ENCODE data around the gene CCNA1.

The CCNA1 gene

DNA sequence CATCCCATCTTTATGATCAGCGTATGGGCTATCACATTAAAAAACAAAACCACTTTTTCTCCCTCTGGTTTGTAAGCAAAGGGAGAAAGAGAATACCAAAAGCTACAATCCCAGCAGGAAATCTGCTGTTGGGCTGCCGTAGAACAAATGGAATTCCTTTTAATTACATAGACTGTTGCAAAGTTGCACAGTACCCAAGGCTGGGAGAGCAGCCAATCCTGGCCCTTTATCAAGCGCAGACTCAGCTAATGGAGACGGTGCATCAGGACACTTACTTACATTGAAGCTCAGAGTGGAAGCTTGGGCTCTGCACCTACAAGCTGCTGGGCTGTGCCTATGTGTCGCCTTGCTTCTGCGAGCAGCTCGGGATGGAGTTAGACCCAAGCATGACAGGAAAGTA is 15.2 kb downstream of the CCNA1 start:
- no peak overlapping the region for H2AFZ ChIP-seq (ENCODE audit: low read length)
- no peak overlapping the region for H3K9ac ChIP-seq (ENCODE audit: low read depth, low read length, poor library complexity, severe bottlenecking)
- no peaks in the 10 kb centered on the region; the same call in 1 of the 2 replicates for H3F3A ChIP-seq (ENCODE audit: low read depth)
- H3K4me2 ChIP-seq (ENCODE audit: low read depth, low read length, poor library complexity, severe bottlenecking): peak overlapping the region; percentile 7
- no peaks in the 10 kb centered on the region for H3K79me2 ChIP-seq (ENCODE audit: insufficient read depth, low read length)
- no peaks in the 10 kb centered on the region for H4K20me1 ChIP-seq (ENCODE audit: insufficient read depth, low read length, poor library complexity, severe bottlenecking)
- TF ChIP-seq EZH2phosphoT487 (IDR thresholded peaks at IDR 0.05; ENCODE audit: borderline replicate concordance): no peak
- TF ChIP-seq, protein P1, sequence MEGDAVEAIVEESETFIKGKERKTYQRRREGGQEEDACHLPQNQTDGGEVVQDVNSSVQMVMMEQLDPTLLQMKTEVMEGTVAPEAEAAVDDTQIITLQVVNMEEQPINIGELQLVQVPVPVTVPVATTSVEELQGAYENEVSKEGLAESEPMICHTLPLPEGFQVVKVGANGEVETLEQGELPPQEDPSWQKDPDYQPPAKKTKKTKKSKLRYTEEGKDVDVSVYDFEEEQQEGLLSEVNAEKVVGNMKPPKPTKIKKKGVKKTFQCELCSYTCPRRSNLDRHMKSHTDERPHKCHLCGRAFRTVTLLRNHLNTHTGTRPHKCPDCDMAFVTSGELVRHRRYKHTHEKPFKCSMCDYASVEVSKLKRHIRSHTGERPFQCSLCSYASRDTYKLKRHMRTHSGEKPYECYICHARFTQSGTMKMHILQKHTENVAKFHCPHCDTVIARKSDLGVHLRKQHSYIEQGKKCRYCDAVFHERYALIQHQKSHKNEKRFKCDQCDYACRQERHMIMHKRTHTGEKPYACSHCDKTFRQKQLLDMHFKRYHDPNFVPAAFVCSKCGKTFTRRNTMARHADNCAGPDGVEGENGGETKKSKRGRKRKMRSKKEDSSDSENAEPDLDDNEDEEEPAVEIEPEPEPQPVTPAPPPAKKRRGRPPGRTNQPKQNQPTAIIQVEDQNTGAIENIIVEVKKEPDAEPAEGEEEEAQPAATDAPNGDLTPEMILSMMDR (conservative IDR thresholded peaks at IDR 0.05; ENCODE audit: low read length): no peak
- no peaks in the 10 kb centered on the region for H3K9me2 ChIP-seq (replicated peaks; ENCODE audit: low read depth, low read length)
- H3K4me1 ChIP-seq (ENCODE audit: insufficient read depth, low read length, poor library complexity, severe bottlenecking): peaks cover 45% of the 10 kb centered on the region
- H3K27me3 ChIP-seq (ENCODE audit: insufficient read depth, low read length, poor library complexity, severe bottlenecking): no peaks in the 10 kb centered on the region
- no peaks in the 10 kb centered on the region for H3K9me3 ChIP-seq (ENCODE audit: insufficient read depth, low read depth, low read length)
- no peaks in the 10 kb centered on the region for H3K36me3 ChIP-seq (ENCODE audit: insufficient read depth, low read length)
- H3K4me3 ChIP-seq (ENCODE audit: low read length, poor library complexity, severe bottlenecking): no peak overlapping the region

DNA sequence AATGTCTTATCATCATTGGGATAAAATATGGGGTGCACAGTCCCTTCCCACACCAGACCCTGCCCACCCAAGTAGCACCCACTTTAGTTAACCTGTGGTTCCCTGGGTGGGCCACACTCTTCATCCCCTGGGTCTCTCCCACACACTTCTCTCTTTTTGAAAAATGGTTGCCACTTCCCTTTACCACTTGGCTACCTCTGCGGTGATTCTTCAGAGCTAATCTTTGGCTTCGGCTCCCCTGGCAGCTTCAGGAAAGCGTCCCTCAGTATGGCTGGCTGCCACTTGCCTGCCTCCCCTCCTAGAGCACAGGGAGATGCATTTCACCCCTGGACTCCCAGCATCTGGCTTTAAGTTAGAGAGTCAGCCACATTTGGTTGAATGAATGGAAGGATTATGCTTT is 18.2 kb downstream of the CCNA1 start:
- H3K9me2 ChIP-seq (replicated peaks; ENCODE audit: low read depth, low read length): no peaks in the 10 kb centered on the region
- peak overlapping the region; percentile 52 for H3K4me2 ChIP-seq (ENCODE audit: low read depth, low read length, poor library complexity, severe bottlenecking)
- no peak overlapping the region for H3K4me3 ChIP-seq (ENCODE audit: low read length, poor library complexity, severe bottlenecking)
- no peaks in the 10 kb centered on the region for H3K9me3 ChIP-seq (ENCODE audit: insufficient read depth, low read depth, low read length)
- H3F3A ChIP-seq (ENCODE audit: low read depth): no peaks in the 10 kb centered on the region; the same call in 1 of the 2 replicates
- 0 out of 2 replicates have a peak overlapping the region, but pooled peaks have one; percentile 2 for H2AFZ ChIP-seq (ENCODE audit: low read length)
- no peaks in the 10 kb centered on the region for H4K20me1 ChIP-seq (ENCODE audit: insufficient read depth, low read length, poor library complexity, severe bottlenecking)
- no peaks in the 10 kb centered on the region for H3K79me2 ChIP-seq (ENCODE audit: insufficient read depth, low read length)
- no peaks in the 10 kb centered on the region for H3K36me3 ChIP-seq (ENCODE audit: insufficient read depth, low read length)
- no peak overlapping the region for H3K9ac ChIP-seq (ENCODE audit: low read depth, low read length, poor library complexity, severe bottlenecking)
- no peaks in the 10 kb centered on the region for H3K27me3 ChIP-seq (ENCODE audit: insufficient read depth, low read length, poor library complexity, severe bottlenecking)
- peaks cover 58% of the 10 kb centered on the region for H3K4me1 ChIP-seq (ENCODE audit: insufficient read depth, low read length, poor library complexity, severe bottlenecking)
- no peak for TF ChIP-seq EZH2phosphoT487 (IDR thresholded peaks at IDR 0.05; ENCODE audit: borderline replicate concordance)
- TF ChIP-seq, protein P1 (conservative IDR thresholded peaks at IDR 0.05; ENCODE audit: low read length): no peak

DNA sequence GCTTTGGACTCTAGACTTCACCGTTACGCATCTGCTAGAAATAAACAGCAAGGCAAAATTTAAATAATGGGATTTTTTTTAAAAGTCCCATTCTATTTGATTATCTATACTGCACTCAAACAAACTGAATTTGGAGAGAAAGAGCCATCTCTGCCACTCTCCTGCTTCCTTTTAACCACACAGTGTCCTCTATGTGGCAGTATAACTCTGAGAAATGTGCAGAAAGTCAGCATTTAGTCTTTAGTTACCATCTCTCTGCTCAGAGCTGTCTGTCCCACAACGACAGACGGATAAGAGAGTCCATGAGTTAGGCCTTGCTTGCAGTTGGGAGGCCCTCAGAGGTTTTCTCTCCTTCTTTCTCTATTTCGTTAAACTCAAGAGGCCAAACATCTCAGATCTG is 21.2 kb downstream of the CCNA1 start:
- Histone ChIP-seq H3K27me3 (ENCODE audit: insufficient read depth, low read length, poor library complexity, severe bottlenecking) (no peaks in the 10 kb centered on the region), H3K9ac (ENCODE audit: low read depth, low read length, poor library complexity, severe bottlenecking) (no peak overlapping the region), H3K4me3 (ENCODE audit: low read length, poor library complexity, severe bottlenecking) (no peak overlapping the region), H3K4me1 (ENCODE audit: insufficient read depth, low read length, poor library complexity, severe bottlenecking) (peaks cover 44% of the 10 kb centered on the region), H2AFZ (ENCODE audit: low read length) (peak overlapping the region; percentile 63), H3F3A (ENCODE audit: low read depth) (no peaks in the 10 kb centered on the region), H3K36me3 (ENCODE audit: insufficient read depth, low read length) (no peaks in the 10 kb centered on the region), H3K9me2 (replicated peaks; ENCODE audit: low read depth, low read length) (no peaks in the 10 kb centered on the region), H3K9me3 (ENCODE audit: insufficient read depth, low read depth, low read length) (no peaks in the 10 kb centered on the region), H3K79me2 (ENCODE audit: insufficient read depth, low read length) (no peaks in the 10 kb centered on the region), H3K4me2 (ENCODE audit: low read depth, low read length, poor library complexity, severe bottlenecking) (no peak overlapping the region), H4K20me1 (ENCODE audit: insufficient read depth, low read length, poor library complexity, severe bottlenecking) (no peaks in the 10 kb centered on the region)
- no peak for TF ChIP-seq EZH2phosphoT487 (IDR thresholded peaks at IDR 0.05; ENCODE audit: borderline replicate concordance)
- TF ChIP-seq, protein P1 (conservative IDR thresholded peaks at IDR 0.05; ENCODE audit: low read length): peak; percentile 71
